Type B pancreatic cell (in vitro differentiated cells): ENCODE results near the gene ROR1. TPM values are rescaled to one million over a fixed set of nuclear protein-coding genes. Genes with fewer than 3 reads are reported as not detected.

Experiments
- DNase-seq: peaks from one replicate; pipeline ENCODE4 v3.0.0; 2021; ENCODE audit warnings: mixed read lengths; ENCODE audit not compliant: unreplicated experiment; ENCODE audit errors: extremely low spot score
- H3K27ac Mint-ChIP-seq: 2 replicates; pipeline ENCODE4 v1.8.0; 2021; ENCODE audit warnings: mild to moderate bottlenecking, mixed read lengths
- H3K27me3 Mint-ChIP-seq: 2 replicates; pipeline ENCODE4 v1.8.0; 2021; ENCODE audit warnings: mixed read lengths
- H3K36me3 Mint-ChIP-seq: 2 replicates; pipeline ENCODE4 v1.8.0; 2021; ENCODE audit warnings: mixed read lengths
- H3K4me1 Mint-ChIP-seq: one replicate; pipeline ENCODE4 v1.8.0; 2021; ENCODE audit warnings: mixed read lengths; ENCODE audit not compliant: unreplicated experiment
- H3K4me3 Mint-ChIP-seq: 2 replicates; pipeline ENCODE4 v1.8.0; 2021; ENCODE audit warnings: mild to moderate bottlenecking, mixed read lengths
- H3K9me3 Mint-ChIP-seq: 2 replicates; pipeline ENCODE4 v1.8.0; 2021; ENCODE audit warnings: mixed read lengths
- CTCF ChIP-seq: fragments of 200-600 bp; sonication (generic); conservative IDR thresholded peaks from 2 replicates; pipeline ENCODE4 v1.5.0; 2021; ENCODE audit warnings: antibody characterized with exemption, mild to moderate bottlenecking
- total RNA-seq: library from RNA; stranded (reverse); gene quantifications from 2 replicates; pipeline ENCODE4 v1.2.1, GENCODE V29; 2021; ENCODE audit warnings: low replicate concordance

Gene ROR1
- total RNA-seq, 1 donor from 2014 or later, result 32.0 TPM

GRCh38 chr1:63886340-63886739 lies 112.5 kb downstream of the ROR1 start:
- Mint-ChIP-seq H3K4me3 (no peak overlapping the region), H3K27ac (no peak overlapping the region), H3K36me3 (peaks cover 5% of the 10 kb centered on the region), H3K27me3 (no peaks in the 10 kb centered on the region), H3K9me3 (peaks cover 14% of the 10 kb centered on the region), H3K4me1 (peaks cover 28% of the 10 kb centered on the region)
- no peak for DNase-seq
- no peak for TF ChIP-seq CTCF

GRCh38 chr1:63887809-63888208 lies 114.0 kb downstream of the ROR1 start:
- Mint-ChIP-seq H3K36me3 (peaks cover 5% of the 10 kb centered on the region), H3K27ac (no peak overlapping the region), H3K4me3 (no peak overlapping the region), H3K27me3 (no peaks in the 10 kb centered on the region), H3K9me3 (peaks cover 14% of the 10 kb centered on the region), H3K4me1 (peaks cover 20% of the 10 kb centered on the region)
- DNase-seq, result no peak
- TF ChIP-seq CTCF, result no peak

- Mint-ChIP-seq H3K36me3 (peaks cover 7% of the 10 kb centered on the region), H3K4me1 (peaks cover 19% of the 10 kb centered on the region), H3K4me3 (no peak overlapping the region), H3K27ac (no peak overlapping the region), H3K9me3 (peaks cover 14% of the 10 kb centered on the region), H3K27me3 (no peaks in the 10 kb centered on the region)
- no peak for DNase-seq
- TF ChIP-seq CTCF, result no peak
Measured at GRCh38 chr1:63888984-63889383, 115.2 kb downstream of the ROR1 start.

- no peak overlapping the region for H3K4me3 Mint-ChIP-seq
- no peaks in the 10 kb centered on the region for H3K27me3 Mint-ChIP-seq
- H3K4me1 Mint-ChIP-seq, result peaks cover 14% of the 10 kb centered on the region
- H3K9me3 Mint-ChIP-seq, result peaks cover 15% of the 10 kb centered on the region
- H3K27ac Mint-ChIP-seq, result no peak overlapping the region
- no peak for DNase-seq
- no peak for TF ChIP-seq CTCF
- peaks cover 11% of the 10 kb centered on the region for H3K36me3 Mint-ChIP-seq
Measured at GRCh38 chr1:63890468-63890867, 116.7 kb downstream of the ROR1 start.

- no peaks in the 10 kb centered on the region for H3K27me3 Mint-ChIP-seq
- H3K9me3 Mint-ChIP-seq, result peaks cover 15% of the 10 kb centered on the region
- H3K4me3 Mint-ChIP-seq, result no peak overlapping the region
- no peak overlapping the region for H3K27ac Mint-ChIP-seq
- H3K4me1 Mint-ChIP-seq, result peaks cover 14% of the 10 kb centered on the region
- no peak for DNase-seq
- H3K36me3 Mint-ChIP-seq, result peaks cover 11% of the 10 kb centered on the region
- no peak for TF ChIP-seq CTCF
Measured at GRCh38 chr1:63891060-63891690, 117.4 kb downstream of the ROR1 start.
